Measurements from ENCODE around the gene TLE2.

GRCh38 chr19:3006075-3006767 lies 22.9 kb downstream of the TLE2 start:
- TF ChIP-seq CTCF (conservative IDR thresholded peaks at IDR 0.05; ENCODE audit: low read depth, low read length) (no peak), CHD1 (IDR thresholded peaks at IDR 0.05; ENCODE audit: low read depth, low read length) (no peak), POLR2A (IDR thresholded peaks at IDR 0.05; ENCODE audit: low read depth, low read length) (no peak), RAD21 (IDR thresholded peaks at IDR 0.05; ENCODE audit: low read length) (no peak), SMC3 (IDR thresholded peaks at IDR 0.05; ENCODE audit: low read depth, low read length) (no peak), MAFK (IDR thresholded peaks at IDR 0.05; ENCODE audit: low read depth, low read length) (no peak), USF2 (IDR thresholded peaks at IDR 0.05; ENCODE audit: low read depth, low read length) (no peak), ELK1 (IDR thresholded peaks at IDR 0.05; ENCODE audit: borderline replicate concordance, low read depth, low read length) (no peak), RFX5 (IDR thresholded peaks at IDR 0.05; ENCODE audit: low read depth, low read length) (no peak), MXI1 (IDR thresholded peaks at IDR 0.05; ENCODE audit: borderline replicate concordance, low read depth, low read length) (no peak), CEBPB (IDR thresholded peaks at IDR 0.05; ENCODE audit: low read depth, low read length) (no peak), BHLHE40 (IDR thresholded peaks at IDR 0.05; ENCODE audit: low read depth, low read length) (no peak), FOS (IDR thresholded peaks at IDR 0.05; ENCODE audit: low read depth, low read length) (no peak)
